Anterior cingulate cortex (tissue), 58 donors: Measurements from ENCODE around the gene CPNE4.

ENCODE experiments used
- DNase-seq, 58 donors: peaks; one replicate each; lab custom pipeline; 2025; lab: John Stamatoyannopoulos, UW

Gene CPNE4

DNA sequence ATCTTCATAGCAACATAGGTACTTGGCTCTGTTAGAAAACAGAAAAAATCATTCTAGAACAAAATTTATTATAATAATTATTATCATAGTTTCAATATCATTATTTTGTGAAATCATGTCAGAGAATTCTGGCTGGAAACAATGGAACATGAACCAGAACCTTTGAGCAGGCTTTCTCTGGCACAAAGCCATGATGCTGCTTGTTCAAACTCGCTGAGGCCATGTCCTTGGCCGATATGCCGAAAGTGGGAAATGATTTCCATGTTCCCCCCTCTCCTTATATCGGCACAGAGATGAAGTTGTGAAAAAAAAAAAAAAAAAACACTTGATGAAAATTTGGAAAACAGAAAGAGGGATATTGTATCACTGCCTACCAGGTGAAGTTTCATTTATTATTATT is 483.1 kb downstream of the CPNE4 start:
- no peak for DNase-seq

DNA sequence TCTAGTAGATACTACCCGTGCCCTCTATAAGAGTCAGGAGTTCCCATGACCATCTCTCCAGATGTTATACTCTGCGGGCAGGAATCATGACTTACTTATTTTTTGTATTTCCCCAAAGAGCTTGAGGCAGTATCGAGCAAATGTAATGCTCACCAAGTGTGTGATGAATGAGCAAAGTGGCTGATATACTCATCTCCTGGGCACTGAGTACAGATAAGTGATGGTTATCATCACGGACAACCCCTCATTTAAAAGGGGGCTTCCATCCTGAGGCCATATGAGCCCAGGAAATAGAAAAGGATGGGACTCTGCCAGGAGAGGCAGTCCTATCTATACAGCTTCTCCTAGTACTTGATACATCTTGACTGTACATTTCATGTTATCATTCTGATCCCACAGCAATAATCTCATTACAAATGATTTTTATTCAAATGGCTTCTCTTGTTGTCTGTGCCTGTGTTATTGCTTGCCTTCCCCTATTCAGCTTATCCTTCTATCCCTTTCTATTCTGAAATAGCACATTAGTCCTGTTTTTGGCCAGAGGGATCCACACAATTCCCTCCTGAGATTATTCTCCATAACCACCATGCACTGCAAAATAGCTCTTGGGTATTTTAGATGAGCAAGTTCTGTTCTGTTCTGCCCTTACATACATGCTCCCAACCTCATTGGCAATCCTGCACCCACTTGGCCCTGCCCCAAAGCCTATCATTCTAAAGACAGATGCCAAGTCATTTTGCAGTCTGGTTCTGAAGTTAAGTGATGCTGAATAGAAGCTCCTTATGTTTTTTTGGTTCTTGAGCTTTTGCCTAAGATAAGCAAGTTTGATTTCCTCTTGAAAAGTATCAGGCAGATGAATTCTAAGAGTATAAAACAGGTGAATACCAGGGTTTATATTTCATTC is 484.0 kb downstream of the CPNE4 start:
- DNase-seq = peak in 1 of 58 donors; percentile 4

DNA sequence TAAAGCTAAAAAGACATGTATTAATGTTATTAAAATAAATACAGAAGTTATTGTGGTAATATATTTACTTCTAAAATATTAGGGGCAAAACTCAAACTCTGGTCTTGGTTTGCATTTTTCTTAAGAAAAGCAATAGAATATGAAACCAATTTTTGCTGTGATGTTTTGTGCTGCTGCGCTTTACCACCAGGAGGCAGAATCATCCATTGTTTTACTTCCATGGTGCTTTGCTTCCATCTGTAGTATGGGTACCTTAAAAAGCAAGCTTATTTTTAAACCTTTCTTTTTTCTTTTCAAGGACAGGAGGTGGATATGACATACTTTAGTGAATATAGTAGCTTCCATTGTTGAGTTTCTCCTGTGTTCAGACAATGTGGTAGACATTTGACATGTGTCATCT is 485.5 kb downstream of the CPNE4 start:
- DNase-seq = no peak

DNA sequence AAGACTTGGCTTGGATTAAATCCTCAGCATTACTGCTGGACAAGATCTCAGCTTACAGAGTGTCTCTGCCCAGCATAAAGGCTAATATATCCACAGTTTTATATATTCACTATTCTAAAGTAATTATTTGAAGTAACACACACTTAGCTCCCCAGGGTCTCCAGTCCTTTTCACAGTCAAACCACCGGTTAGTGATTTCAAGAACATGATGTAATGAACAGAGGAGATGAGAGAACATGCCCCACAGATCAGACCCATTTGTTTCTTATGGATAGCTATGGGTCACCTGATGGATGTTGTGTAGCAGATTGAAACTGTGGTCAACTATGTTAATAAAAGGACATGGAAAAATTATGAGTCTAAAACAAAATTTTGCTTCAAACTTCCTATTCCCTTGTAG is 487.2 kb downstream of the CPNE4 start:
- no peak for DNase-seq

DNA sequence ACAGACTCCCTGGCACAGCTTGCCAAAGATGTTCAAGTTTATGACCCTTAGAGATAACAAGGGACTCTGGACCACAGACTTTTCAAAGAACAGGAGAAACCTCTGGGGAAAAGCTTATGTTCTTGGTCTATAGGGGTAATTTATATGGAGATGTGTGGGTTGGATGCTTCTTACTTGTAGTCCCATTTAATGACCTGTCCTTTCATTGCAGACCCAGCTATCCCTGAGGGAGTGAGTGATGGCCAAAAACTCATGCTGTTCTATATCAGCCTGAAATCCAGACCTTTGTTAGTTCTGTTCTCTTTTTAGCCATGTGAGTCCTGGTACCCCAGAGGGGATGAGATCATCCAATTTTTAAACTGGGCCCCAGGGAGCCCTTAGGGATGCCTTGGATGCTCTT is 488.4 kb downstream of the CPNE4 start:
- no peak for DNase-seq

DNA sequence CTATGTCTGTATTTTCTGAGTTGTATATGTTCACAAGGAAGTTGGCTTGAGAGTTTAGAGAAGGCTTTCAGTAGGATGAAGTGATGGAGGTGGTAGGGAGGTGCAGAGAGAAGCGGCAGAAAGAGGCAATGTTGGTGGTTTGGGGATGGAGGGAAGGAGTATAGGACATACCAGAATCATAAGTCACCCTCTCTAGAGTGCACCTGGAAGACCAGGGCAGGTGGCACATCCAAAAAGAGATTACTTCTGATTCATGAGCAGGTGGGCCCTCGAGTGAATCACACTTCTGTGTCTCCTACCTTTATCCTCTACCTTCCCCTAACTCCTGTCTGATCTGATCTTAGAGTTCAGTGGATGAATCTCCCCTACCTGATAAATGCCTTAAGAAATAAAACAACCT is 490.3 kb downstream of the CPNE4 start:
- no peak for DNase-seq

DNA sequence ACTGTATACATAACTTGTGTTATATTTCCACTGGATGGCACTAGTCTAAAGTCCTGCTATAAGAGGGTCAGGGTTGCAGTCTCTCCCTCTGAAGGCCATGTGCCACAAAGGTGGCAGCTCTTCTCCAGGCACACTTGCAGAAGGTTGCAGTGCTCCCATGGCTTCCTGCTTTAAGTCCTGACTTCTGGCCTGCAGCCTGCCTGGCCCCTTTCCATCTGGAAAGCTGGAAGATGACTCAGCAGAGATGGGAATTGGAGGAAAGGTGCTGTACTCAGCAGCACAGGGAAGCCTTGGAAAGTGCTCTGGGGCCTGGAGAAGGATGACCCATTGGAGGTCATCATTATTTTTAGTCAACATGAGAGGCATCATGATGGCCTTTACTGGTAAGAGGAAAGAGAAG is 491.1 kb downstream of the CPNE4 start:
- DNase-seq = peak in 11 of 58 donors; percentile 1 to 27 (median 9)

DNA sequence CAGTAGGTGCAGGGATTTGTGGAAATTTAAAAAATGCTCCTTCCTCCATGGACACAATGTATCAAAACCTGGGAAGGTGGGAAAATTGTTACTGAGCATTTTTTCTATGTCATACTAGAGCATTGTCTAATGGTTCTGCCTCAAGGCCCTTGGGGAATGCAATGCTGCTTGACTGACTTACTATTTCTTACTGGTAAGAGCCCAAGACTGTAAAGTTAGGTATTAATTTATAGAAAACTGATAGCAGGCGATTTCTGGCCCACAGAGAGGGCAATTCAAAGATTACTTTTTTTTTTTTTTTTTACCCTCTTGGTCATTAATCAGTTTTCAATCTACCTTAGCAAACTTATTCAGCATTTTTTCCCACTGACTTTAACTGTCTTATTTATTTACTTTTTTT is 493.5 kb downstream of the CPNE4 start:
- DNase-seq = no peak

DNA sequence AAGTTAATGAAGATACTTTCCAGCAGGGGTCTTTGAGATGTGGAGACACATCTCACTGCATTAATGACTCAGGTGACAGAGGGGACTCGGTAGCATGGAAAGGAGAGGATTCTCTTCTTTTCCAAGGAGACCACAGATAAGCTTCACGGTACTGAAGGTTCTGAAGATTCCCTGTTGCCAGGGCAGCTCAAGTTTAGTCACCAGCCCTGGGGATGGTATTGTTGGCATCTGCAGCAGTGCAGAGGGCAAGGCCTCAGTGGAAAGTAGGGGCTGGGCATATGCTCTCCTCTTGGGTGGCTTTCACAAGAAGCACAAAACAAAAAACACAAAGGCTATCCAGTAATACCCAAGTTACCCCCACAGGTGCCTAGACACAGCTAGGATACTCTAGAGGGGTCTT is 494.0 kb downstream of the CPNE4 start:
- DNase-seq = no peak

DNA sequence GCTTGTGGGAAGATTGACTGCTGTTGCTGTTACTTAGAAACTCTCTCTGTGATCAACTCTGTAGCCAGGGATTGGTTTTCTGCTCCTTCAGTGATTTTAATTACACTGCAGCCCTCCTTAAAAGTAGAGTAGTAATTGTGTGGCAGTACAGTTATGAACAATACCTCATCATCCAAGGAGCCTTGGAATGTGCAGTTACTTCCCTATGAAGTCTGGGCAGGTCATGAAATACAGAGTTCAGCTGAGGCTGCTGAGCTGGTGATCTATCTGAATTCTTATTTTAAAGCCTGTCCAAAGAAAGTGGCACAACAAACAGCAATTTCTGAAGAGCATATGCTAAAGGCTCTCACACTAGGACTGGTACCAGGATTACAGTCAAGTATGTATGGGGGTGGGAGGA is 494.7 kb downstream of the CPNE4 start:
- DNase-seq = no peak

DNA sequence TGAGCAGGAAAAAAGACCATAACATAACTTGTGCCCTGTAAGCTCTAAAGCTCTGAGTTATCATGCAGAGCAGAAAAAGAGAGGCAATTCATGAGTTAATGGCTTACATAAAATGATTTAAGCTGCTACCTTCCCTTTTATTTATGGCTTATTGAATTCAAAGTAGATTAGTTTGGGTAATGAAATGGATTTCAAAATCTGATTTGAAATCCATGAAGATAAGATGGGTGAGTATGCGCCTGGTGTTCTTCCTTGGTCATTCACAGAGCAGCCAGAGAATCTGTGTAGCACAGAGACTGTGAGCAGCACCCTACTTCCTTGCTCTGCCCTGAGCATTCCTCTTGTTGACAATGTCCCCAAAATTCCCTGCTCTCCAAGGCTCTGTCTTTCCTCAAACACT is 495.8 kb downstream of the CPNE4 start:
- DNase-seq = no peak

DNA sequence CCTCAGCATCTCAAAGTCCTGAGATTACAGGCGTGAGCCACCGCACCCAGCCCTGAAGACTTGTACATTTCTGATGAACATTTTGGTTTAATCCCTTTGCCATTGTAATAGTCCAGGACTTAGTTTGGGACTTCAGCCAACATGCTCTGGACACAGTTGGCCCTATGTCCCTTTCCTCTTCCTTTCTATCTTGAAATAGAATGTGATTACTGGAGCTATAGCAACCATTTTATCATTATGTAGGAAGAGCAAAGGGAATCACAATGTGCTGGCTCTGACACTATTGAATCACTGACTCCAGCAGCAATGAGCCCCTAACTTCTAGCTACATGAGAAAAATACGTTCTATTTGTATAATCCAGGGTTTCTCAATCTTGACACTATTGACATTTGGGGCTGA is 497.3 kb downstream of the CPNE4 start:
- no peak for DNase-seq

DNA sequence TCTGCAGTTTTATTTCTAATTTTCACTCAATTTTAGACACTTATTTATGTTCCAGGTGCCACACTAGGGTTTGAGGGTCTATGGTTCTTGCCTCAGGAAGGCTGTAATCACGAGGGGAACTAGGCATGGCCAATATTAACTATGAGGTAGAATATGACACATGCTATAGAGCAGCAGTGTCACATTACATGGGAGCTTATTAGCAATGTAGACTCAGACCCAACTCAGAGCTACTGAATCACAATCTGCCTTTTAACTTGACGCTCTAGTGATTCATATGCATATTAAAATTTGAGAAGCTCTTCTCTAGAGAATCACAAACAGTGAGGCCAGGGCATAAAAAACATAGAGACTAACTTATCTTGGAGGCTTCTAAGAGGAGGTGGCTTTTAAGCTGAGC is 499.2 kb downstream of the CPNE4 start:
- no peak for DNase-seq

DNA sequence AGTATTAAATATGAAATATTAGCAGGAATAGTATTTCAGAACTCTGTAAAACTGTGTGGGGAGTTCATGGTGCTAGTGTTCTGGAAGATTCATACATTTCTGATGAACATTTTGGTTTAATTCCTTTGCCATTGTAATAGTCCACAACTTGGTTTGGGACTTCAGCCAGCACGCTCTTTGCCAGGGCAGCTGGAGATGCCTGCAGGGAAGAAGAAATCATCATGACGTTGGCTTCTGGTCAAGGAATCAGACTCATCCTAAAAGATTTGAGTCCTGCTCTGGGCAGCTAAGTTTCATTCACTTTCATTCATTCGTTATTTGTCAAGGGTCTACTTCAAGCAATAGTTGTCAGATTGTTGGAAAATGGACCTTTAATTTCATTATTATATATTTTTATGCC is 499.7 kb downstream of the CPNE4 start:
- DNase-seq = no peak

DNA sequence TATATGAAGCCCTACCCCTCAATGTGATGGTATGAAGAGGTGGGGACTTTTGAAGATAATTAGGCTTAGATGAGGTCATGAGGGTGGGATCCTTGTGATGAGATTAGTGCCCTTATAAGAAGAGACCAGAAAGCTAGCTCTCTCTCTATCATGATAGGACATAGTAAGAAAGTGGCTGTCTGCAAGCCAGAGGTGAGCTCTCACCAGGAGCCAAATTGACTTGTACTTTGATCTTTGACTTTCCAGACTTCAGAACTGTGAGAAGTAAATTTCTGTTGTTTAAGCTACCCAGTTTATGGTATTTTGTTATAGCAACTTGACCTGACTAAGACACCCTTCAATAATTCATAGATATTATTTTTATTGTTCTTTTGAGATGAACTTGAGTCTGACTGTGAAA is 502.2 kb downstream of the CPNE4 start:
- DNase-seq = no peak

DNA sequence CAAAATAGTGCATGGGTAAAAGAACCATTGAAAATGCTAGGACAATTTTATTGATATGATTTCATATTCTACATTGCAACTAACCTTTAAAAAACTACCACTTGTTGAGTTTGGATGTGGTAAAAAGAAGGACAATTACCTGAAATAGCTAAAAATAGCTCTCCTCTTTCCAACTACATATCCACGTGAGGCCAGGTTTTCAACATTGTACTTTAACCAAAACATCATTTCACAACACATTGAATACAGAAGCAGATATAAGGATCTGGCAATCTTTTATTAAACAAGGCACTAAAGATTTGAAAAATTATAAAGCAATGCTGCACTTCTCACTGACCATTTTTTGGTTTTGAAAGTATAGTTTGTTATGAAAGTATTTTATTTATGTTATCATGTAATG is 504.0 kb downstream of the CPNE4 start:
- no peak for DNase-seq

DNA sequence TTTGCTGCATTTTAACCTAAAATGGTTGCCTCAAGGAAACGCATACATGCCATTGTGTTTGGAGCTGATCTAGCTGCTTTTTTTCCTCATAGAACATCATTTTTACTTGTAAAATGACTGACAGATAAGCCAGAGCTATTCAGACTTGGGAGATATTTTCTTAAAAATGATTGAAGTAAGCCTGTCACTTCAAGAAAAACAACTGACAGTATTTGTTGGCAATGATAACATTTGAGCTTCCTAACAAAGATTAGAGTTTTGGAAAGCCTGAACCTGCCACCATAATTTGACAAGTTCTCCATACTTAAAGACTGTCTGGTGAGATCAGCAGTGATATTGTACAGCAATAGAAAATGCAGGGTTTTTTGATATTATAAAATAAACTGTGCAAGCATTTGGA is 504.4 kb downstream of the CPNE4 start:
- DNase-seq = no peak

DNA sequence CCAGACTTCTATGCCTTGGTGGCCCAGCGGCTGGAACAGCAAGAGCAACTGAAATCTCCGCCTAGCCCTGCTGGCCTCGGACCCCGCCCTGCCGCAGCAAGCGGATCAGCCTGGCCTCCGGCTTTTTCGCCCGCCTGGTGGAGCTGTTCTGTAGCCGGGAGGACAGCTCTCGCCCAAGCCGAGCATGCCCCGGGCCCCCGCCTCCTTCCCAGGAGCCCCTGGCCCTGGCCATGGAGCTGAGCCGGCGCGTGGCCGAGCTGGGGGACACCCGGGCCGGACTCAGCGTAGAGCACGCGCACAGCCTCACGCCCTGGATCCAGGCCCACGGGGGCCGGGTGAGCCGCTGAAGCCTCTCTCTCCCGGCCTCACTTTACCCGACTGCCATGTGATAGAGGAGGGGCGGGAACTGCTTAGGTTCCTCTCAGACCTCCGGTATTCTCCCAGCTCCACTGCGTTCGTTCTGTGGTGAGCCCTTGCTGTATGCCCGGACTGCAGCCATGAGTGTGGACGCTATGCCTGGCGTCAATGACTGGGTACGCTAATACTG is 507.9 kb downstream of the CPNE4 start:
- DNase-seq = peak in 39 of 58 donors; percentile 1 to 60 (median 19)

DNA sequence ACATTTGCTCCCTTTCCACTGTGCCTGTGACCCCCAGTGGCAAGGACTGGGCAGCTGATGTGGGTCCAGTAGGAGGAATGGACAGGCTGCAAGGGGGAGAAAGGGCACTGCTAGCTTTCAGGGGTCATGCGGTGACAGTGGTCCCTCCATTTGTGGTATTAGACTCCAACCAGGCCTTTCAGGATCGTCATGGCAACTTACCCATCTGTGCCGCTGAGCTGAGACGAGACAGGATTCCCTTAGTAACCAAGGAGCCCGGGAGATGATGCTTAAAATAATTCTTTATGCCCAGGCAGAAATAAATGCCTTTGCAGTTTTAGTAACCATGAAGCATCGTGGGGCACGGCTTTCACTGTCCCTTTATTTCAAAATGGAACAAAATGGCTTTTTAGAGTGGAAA is 516.1 kb downstream of the CPNE4 start:
- DNase-seq = peak in 27 of 58 donors; percentile 1 to 58 (median 9)

DNA sequence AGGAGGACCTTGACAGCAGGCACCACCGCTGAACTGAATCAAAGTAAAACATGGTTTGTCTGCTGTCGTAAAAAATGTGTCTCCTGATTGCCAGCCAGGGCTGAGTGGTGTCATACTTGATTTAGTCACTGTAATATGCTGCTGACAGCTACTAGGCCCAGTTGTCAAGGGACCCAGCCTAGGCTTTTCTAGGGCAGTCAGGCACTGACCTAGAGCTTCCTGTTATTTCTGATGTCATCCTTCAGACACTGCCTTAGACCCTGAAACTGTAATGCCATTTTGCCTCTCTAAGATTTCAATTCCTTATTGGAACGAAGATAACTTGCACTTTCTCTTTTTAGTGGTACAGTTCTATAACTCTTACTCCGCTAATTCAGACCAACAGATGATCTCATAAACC is 529.4 kb downstream of the CPNE4 start:
- DNase-seq = no peak

DNA sequence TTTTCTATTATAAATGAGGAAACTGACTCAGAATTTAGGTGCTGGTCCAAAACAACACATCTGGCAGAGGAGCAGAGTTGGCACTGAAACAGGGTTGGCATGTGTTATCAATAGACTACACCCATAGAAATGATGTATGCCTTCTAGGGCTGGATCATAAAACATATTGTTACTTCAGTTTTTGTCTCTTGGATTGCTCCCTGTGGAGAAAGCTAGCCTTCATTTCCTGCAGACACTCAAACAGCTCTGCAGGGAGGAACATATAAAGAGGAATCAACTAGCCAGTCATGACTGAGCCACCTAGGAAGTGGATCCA is 531.5 kb downstream of the CPNE4 start:
- DNase-seq = no peak

DNA sequence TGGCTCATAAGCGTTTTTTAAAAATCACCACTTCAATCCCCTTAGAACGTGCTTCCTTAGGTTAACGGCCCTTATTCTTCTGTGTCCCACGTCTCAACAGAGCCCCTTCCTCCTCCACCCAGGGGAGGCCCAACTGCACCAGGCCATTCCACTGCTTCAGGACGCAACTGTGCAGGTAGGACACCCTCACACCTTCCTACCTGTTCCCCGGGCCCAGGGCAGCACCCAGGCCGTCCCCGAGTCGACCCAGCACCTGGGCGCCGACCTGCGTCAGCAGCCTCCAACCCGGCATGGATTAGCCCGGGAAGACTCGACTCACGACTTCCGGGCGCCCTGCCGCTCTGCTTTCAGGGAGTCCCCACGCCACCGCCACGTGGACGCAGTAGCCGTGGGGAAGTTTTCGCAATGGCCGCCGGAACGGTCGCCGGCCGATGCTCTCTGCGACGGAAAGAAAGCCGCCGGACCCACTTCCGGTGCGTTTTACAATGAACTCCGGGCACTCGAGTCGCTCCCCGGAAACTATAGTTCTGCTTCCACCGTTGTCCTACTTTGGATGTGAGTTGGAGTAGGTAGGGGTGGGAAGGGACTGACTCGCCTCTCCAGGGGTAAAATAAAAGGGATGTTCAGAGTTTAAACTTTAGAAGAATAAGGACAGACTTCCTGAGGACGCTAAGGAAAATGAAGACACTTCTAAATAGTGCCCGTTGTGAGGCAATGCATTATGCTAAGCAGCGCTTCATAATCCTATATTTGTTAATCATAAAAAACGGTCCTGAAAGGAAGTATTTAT is 532.1 kb downstream of the CPNE4 start, which contains the start of gene MRPL3:
Gene MRPL3, minus strand, starts transcription at position 442 of the 790 bp plus-strand sequence. Its CDS starts 150 bp downstream, at position 292.
- DNase-seq = peak in 57 of 58 donors; percentile 29 to 92 (median 77)
